Panc1 (cell line): ENCODE data around the gene HNRNPM. TPM values are rescaled to one million over a fixed set of nuclear protein-coding genes. Genes with fewer than 3 reads are reported as not detected.
A peak's percentile ranks its signal among the peaks of the same experiment; 100 is the strongest.

ENCODE experiments used
- ATAC-seq: fragments of 200-7000 bp; cut with Tn5 transposase; 2 replicates; pipeline ENCODE4 v1.9.1; 2020; ENCODE audit warnings: mild to moderate bottlenecking, moderate library complexity
- BruUV-seq: library from RNA; stranded (reverse); fragments of 400-500 nt; replicated peaks from 2 replicates; lab custom pipeline; 2021; lab: Mats Ljungman, UMichigan
- CTCF ChIA-PET: fragments of 300-600 bp; sonication (Branson Sonifier 250); formaldehyde crosslinking; loops from one replicate; lab custom pipeline; 2022; ENCODE audit warnings: antibody characterized with exemption; lab: Charles Lee
- POLR2A ChIA-PET: fragments of 300-600 bp; sonication (Branson Sonifier 250); formaldehyde crosslinking; loops from one replicate; lab custom pipeline; 2022; ENCODE audit warnings: antibody characterized with exemption; lab: Charles Lee
- DNase-seq: peaks from one replicate; pipeline ENCODE4 v3.0.0-alpha.2; 2010; ENCODE audit warnings: low read depth, low spot score
- H3K27ac ChIP-seq: 2 replicates; pipeline ENCODE4 v1.5.1; 2011; ENCODE audit warnings: mild to moderate bottlenecking, low read length, inconsistent platforms
- H3K27me3 ChIP-seq: fragments of 200-500 bp; sonication (Bioruptor generic); 2 replicates; pipeline ENCODE4 v1.6.0; 2014; ENCODE audit warnings: low read length, inconsistent platforms; ENCODE audit not compliant: control insufficient read depth, insufficient read depth
- H3K36me3 ChIP-seq: fragments of 200-500 bp; sonication (Bioruptor generic); 2 replicates; pipeline ENCODE4 v1.5.1; 2014; ENCODE audit warnings: inconsistent platforms, mild to moderate bottlenecking, low read length, moderate library complexity; ENCODE audit not compliant: control insufficient read depth, insufficient read depth
- H3K4me1 ChIP-seq: 2 replicates; pipeline ENCODE4 v1.5.1; 2011; ENCODE audit warnings: inconsistent platforms, mild to moderate bottlenecking, low read length, moderate library complexity; ENCODE audit not compliant: control insufficient read depth, insufficient read depth
- H3K4me3 ChIP-seq, 2 experiments: 2 replicates each; pipeline ENCODE4 v1.5.1; 2011 to 2012; ENCODE audit warnings: low read depth in 2 of 2, low read length in 2 of 2, mild to moderate bottlenecking in 2 of 2, inconsistent platforms in 1 of 2, moderate library complexity in 1 of 2
- H3K9me3 ChIP-seq: fragments of 200-500 bp; sonication (Bioruptor generic); 2 replicates; pipeline ENCODE4 v1.5.1; 2014; ENCODE audit warnings: low read depth, mild to moderate bottlenecking, inconsistent platforms, low read length, moderate library complexity; ENCODE audit not compliant: control insufficient read depth, insufficient read depth
- CTCF ChIP-seq: fragments of 450-650 bp; IDR thresholded peaks from 2 replicates; pipeline ENCODE4 v1.5.1; 2017; ENCODE audit warnings: mild to moderate bottlenecking
- POLR2AphosphoS5 ChIP-seq: IDR thresholded peaks from 2 replicates; pipeline ENCODE4 v1.6.1; 2012; ENCODE audit warnings: mild to moderate bottlenecking, low read depth, low read length, moderate library complexity
- SIN3A ChIP-seq: IDR thresholded peaks from 2 replicates; pipeline ENCODE4 v1.6.1; 2012; ENCODE audit warnings: low read depth, mild to moderate bottlenecking, low read length, moderate library complexity, borderline replicate concordance; ENCODE audit not compliant: insufficient read depth
- TCF7L2 ChIP-seq: IDR thresholded peaks from 2 replicates; pipeline ENCODE4 v1.6.1; 2011; ENCODE audit warnings: mild to moderate bottlenecking, low read depth, low read length, inconsistent platforms
- in situ Hi-C: cut with HindIII; loops from 2 replicates; pipeline ENCODE4 v1.10.0; 2016; ENCODE audit warnings: low sequenced_read_pairs, low pct_unique_long_range_greater_than_20kb
- intact Hi-C: fragments of 100-400 bp; cut with micrococcal nuclease; formaldehyde crosslinking; loops from one replicate; pipeline ENCODE4 v1.10.0; 2022; ENCODE audit not compliant: unreplicated experiment
- total RNA-seq: library from RNA; stranded (reverse); gene quantifications from one replicate; pipeline ENCODE4 v1.2.1, GENCODE V29; 2021; ENCODE audit not compliant: unreplicated experiment
- TF ChIP-seq, protein P1 (sequence below), 2 experiments: IDR thresholded peaks; 2 replicates each; pipeline ENCODE4 v1.6.1; 2011 to 2012; ENCODE audit warnings: low read depth in 2 of 2, control low read depth in 1 of 2, low read length in 1 of 2, mild to moderate bottlenecking in 1 of 2, moderate library complexity in 1 of 2; ENCODE audit not compliant: insufficient read depth in 1 of 2

The HNRNPM gene
- total RNA-seq, 1 experiment from 2014 or later = 225 TPM

DNA sequence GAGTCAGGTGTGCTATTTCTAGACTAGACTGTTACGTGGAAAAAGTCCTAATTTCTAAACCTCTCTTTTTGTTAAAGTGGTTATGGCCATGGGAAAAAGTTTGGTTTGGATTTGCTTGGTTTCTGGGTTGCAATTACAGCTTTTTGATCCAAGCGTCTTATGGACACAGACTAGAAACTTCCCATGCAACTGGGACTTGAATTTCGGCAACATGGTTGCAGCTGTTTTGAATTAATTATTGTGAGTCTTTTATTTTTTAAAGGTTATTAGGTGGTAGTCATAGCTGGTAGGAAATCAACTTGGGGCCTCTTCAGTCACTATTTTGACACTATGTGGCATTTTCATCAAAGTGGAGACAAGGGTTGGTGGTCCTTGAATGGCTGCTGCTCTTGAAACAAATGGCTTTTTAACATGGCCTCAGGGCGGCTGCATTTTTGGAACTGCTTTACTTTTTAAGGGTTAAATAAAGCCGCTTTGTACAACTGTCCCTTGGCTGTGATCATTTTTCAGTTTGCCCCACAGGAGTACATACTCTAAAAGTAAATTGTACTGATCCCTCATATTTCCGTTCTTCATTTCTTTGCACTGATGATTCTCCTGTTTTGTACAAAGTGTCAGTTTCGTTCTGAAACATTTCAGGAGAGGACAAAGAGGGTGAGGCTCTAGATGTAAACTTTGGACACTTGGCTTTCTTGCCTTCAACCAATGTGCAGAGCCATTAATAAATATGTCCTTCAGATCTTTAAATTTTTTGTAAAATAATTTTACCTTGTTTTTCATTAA lies 15.9 kb downstream of the HNRNPM start:
- ChIA-PET CTCF (no interaction called here), POLR2A (interaction anchor here (0.6 kb wide), 1 partner anchor 22 kb away, joined by 3 read pairs; no protein-coding TSS in a partner anchor)
- Histone ChIP-seq H3K27ac (peak overlapping the region; percentile 88), H3K27me3 (no peaks in the 10 kb centered on the region), H3K36me3 (peaks cover 24% of the 10 kb centered on the region), H3K4me1 (peaks cover 66% of the 10 kb centered on the region), H3K4me3 (no peak overlapping the region), H3K9me3 (no peaks in the 10 kb centered on the region)
- in situ Hi-C loops = no loop called here
- intact Hi-C loops = no loop called here
- DNase-seq (no peak), ATAC-seq (no peak)
- no TSS peak for BruUV-seq
- TF ChIP-seq, protein P1, sequence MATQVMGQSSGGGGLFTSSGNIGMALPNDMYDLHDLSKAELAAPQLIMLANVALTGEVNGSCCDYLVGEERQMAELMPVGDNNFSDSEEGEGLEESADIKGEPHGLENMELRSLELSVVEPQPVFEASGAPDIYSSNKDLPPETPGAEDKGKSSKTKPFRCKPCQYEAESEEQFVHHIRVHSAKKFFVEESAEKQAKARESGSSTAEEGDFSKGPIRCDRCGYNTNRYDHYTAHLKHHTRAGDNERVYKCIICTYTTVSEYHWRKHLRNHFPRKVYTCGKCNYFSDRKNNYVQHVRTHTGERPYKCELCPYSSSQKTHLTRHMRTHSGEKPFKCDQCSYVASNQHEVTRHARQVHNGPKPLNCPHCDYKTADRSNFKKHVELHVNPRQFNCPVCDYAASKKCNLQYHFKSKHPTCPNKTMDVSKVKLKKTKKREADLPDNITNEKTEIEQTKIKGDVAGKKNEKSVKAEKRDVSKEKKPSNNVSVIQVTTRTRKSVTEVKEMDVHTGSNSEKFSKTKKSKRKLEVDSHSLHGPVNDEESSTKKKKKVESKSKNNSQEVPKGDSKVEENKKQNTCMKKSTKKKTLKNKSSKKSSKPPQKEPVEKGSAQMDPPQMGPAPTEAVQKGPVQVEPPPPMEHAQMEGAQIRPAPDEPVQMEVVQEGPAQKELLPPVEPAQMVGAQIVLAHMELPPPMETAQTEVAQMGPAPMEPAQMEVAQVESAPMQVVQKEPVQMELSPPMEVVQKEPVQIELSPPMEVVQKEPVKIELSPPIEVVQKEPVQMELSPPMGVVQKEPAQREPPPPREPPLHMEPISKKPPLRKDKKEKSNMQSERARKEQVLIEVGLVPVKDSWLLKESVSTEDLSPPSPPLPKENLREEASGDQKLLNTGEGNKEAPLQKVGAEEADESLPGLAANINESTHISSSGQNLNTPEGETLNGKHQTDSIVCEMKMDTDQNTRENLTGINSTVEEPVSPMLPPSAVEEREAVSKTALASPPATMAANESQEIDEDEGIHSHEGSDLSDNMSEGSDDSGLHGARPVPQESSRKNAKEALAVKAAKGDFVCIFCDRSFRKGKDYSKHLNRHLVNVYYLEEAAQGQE (IDR thresholded peaks at IDR 0.05; ENCODE audit: insufficient read depth in 1 of 2, low read depth in 2 of 2, low read length in 1 of 2) = no peak
- TF ChIP-seq POLR2AphosphoS5 = no peak
- no peak for TF ChIP-seq TCF7L2

GRCh38 chr19:8461376-8461775 lies 16.6 kb downstream of the HNRNPM start:
- POLR2A ChIA-PET = no interaction called here
- no TSS peak for BruUV-seq

More at GRCh38 chr19:8461376-8461775, 16.6 kb downstream of the HNRNPM start:
- no peak for DNase-seq
- TF ChIP-seq POLR2AphosphoS5 (no peak), SIN3A (no peak), CTCF (no peak), TCF7L2 (no peak)
- TF ChIP-seq, protein P1 (IDR thresholded peaks at IDR 0.05; ENCODE audit: insufficient read depth in 1 of 2, low read depth in 2 of 2, low read length in 1 of 2) = no peak
- no peak for ATAC-seq
- peaks cover 62% of the 10 kb centered on the region for H3K4me1 ChIP-seq
- CTCF ChIA-PET = no interaction called here
- in situ Hi-C loops = no loop called here
- no peaks in the 10 kb centered on the region for H3K9me3 ChIP-seq
- peak overlapping the region; percentile 88 for H3K27ac ChIP-seq
- peaks cover 30% of the 10 kb centered on the region for H3K36me3 ChIP-seq
- intact Hi-C loops = no loop called here
- H3K27me3 ChIP-seq = no peaks in the 10 kb centered on the region
- no peak overlapping the region for H3K4me3 ChIP-seq
